ENCODE measurements around the gene ZBTB24. TPM values are rescaled to one million over a fixed set of nuclear protein-coding genes. Genes with fewer than 3 reads are reported as not detected.

ZBTB24 gene
- total RNA-seq, 1 donor from 2014 or later, result 3.6 TPM

- no peak for DNase-seq (ENCODE audit: low read depth)
- H3K4me3 ChIP-seq (ENCODE audit: low read depth, low read length), result no peak overlapping the region
- TF ChIP-seq, protein P1, sequence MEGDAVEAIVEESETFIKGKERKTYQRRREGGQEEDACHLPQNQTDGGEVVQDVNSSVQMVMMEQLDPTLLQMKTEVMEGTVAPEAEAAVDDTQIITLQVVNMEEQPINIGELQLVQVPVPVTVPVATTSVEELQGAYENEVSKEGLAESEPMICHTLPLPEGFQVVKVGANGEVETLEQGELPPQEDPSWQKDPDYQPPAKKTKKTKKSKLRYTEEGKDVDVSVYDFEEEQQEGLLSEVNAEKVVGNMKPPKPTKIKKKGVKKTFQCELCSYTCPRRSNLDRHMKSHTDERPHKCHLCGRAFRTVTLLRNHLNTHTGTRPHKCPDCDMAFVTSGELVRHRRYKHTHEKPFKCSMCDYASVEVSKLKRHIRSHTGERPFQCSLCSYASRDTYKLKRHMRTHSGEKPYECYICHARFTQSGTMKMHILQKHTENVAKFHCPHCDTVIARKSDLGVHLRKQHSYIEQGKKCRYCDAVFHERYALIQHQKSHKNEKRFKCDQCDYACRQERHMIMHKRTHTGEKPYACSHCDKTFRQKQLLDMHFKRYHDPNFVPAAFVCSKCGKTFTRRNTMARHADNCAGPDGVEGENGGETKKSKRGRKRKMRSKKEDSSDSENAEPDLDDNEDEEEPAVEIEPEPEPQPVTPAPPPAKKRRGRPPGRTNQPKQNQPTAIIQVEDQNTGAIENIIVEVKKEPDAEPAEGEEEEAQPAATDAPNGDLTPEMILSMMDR (conservative IDR thresholded peaks at IDR 0.05; ENCODE audit: low read depth, low read length), result no peak
Observed at GRCh38 chr6:109511832-109512231, 28.8 kb upstream of the ZBTB24 start.

- no peak overlapping the region for H3K4me3 ChIP-seq (ENCODE audit: low read depth, low read length)
- no peak for DNase-seq (ENCODE audit: low read depth)
- TF ChIP-seq, protein P1 (conservative IDR thresholded peaks at IDR 0.05; ENCODE audit: low read depth, low read length), result no peak
Observed at GRCh38 chr6:109510358-109510757, 27.3 kb upstream of the ZBTB24 start.

- H3K4me3 ChIP-seq (ENCODE audit: low read depth, low read length), result no peak overlapping the region
- TF ChIP-seq, protein P1 (conservative IDR thresholded peaks at IDR 0.05; ENCODE audit: low read depth, low read length), result no peak
- DNase-seq (ENCODE audit: low read depth), result no peak
Observed at GRCh38 chr6:109508166-109508860, 25.3 kb upstream of the ZBTB24 start.

DNA sequence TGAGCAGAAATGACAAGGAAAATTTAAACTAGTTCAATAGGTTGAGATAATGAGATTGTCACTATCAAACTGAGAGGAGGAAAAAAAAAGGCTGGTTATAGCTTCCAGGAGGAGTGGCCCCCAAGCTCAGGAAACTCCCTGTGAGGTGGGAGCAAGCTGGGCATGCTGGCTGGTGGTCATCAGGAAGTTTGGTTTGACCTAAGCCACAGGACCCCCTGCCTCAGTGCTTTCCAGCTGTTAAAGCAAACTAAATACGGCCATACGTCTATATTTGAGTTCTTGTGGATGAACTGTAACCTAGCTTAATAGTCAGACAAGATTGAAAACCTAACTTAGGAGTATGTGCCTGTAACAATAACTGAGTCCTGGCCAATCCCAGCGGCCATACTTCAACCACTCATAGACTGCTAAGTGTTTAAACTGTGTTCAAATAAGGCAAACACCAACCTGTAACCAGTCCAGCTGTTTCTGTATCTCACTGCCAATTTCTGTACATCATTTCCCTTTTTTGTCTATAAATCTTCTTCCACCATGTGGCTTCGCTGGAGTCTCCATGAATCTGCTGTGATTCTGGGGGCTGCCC is 24.6 kb upstream of the ZBTB24 start:
- DNase-seq (ENCODE audit: low read depth), result no peak
- TF ChIP-seq, protein P1 (conservative IDR thresholded peaks at IDR 0.05; ENCODE audit: low read depth, low read length), result no peak
- no peak overlapping the region for H3K4me3 ChIP-seq (ENCODE audit: low read depth, low read length)

DNA sequence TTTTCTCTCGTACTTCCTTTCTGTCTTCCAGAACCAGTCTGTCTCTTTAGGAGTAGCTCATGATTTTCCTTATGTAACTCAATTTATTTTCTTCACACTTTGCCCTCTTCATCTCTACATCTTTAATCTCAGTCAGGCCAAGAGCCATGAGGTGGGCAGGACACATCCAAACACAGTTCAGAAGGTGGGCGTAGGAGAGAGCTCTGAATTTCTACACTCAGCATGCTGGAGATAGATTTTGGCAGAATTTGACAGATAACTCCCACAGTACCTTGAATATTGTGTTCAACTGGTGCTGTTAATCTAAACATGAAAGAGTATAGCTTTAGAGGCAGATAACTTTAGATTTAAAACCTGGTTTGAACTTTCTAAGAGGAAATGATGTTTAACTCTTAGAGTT is 23.8 kb upstream of the ZBTB24 start:
- DNase-seq (ENCODE audit: low read depth), result no peak
- TF ChIP-seq, protein P1 (conservative IDR thresholded peaks at IDR 0.05; ENCODE audit: low read depth, low read length), result no peak
- H3K4me3 ChIP-seq (ENCODE audit: low read depth, low read length), result no peak overlapping the region

GRCh38 chr6:109506314-109506713 is 23.3 kb upstream of the ZBTB24 start:
- DNase-seq (ENCODE audit: low read depth), result no peak
- no peak overlapping the region for H3K4me3 ChIP-seq (ENCODE audit: low read depth, low read length)
- TF ChIP-seq, protein P1 (conservative IDR thresholded peaks at IDR 0.05; ENCODE audit: low read depth, low read length), result no peak
